GM23338 (cell line): ENCODE results near the gene PIGH. TPM values are rescaled to one million over a fixed set of nuclear protein-coding genes. Genes with fewer than 3 reads are reported as not detected.

Source experiments
- ATAC-seq: fragments of 200-7000 bp; cut with Tn5 transposase; 3 replicates; pipeline ENCODE4 v1.9.1; 2020
- DNase-seq: peaks from one replicate; pipeline ENCODE4 v3.0.0-alpha.2; 2015; ENCODE audit warnings: low spot score
- H2AFZ ChIP-seq: fragments of 200-600 bp; sonication (generic); 2 replicates; pipeline ENCODE4 v1.8.0; 2016; ENCODE audit warnings: antibody characterized with exemption, mild to moderate bottlenecking, moderate library complexity
- H3F3A ChIP-seq: fragments of 200-600 bp; sonication (generic); replicated peaks from 2 replicates; pipeline ENCODE4 v1.8.0; 2017; ENCODE audit warnings: antibody characterized with exemption, mixed run types, low read depth
- H3K27ac ChIP-seq: fragments of 200-600 bp; sonication (generic); 2 replicates; pipeline ENCODE4 v1.6.1; 2016; ENCODE audit warnings: low read depth
- H3K27me3 ChIP-seq: fragments of 200-600 bp; sonication (generic); 2 replicates; pipeline ENCODE4 v1.8.0; 2016; ENCODE audit warnings: mild to moderate bottlenecking, mixed run types, moderate library complexity; ENCODE audit not compliant: insufficient read depth
- H3K36me3 ChIP-seq: fragments of 200-600 bp; sonication (generic); 2 replicates; pipeline ENCODE4 v1.8.0; 2016; ENCODE audit warnings: mild to moderate bottlenecking; ENCODE audit not compliant: insufficient read depth
- H3K4me1 ChIP-seq: fragments of 200-600 bp; sonication (generic); 2 replicates; pipeline ENCODE4 v1.8.0; 2016; ENCODE audit warnings: mild to moderate bottlenecking, moderate library complexity; ENCODE audit not compliant: insufficient read depth
- H3K4me2 ChIP-seq: fragments of 200-600 bp; sonication (generic); 2 replicates; pipeline ENCODE4 v1.7.1; 2017; ENCODE audit warnings: mixed run types
- H3K4me3 ChIP-seq: fragments of 200-600 bp; sonication (generic); 2 replicates; pipeline ENCODE4 v1.6.1; 2016; ENCODE audit warnings: mixed run types
- H3K79me2 ChIP-seq: fragments of 200-600 bp; sonication (generic); replicated peaks from 2 replicates; pipeline ENCODE4 v1.8.0; 2017; ENCODE audit warnings: mild to moderate bottlenecking; ENCODE audit not compliant: insufficient read depth
- H3K9me2 ChIP-seq: fragments of 200-600 bp; sonication (generic); 2 replicates; pipeline ENCODE4 v1.8.0; 2017; ENCODE audit not compliant: insufficient read depth
- H4K20me1 ChIP-seq: fragments of 200-600 bp; sonication (generic); replicated peaks from 2 replicates; pipeline ENCODE4 v1.8.0; 2017; ENCODE audit warnings: mild to moderate bottlenecking; ENCODE audit not compliant: insufficient read depth
- H3K27ac Mint-ChIP-seq: 2 replicates; pipeline ENCODE4 v1.8.0; 2020; ENCODE audit warnings: inconsistent platforms, mild to moderate bottlenecking, moderate library complexity, mixed read lengths
- H3K27me3 Mint-ChIP-seq: 3 replicates; pipeline ENCODE4 v1.8.0; 2022; ENCODE audit warnings: low read depth, mild to moderate bottlenecking, moderate library complexity, mixed read lengths, inconsistent platforms; ENCODE audit not compliant: insufficient read depth, poor library complexity
- H3K36me3 Mint-ChIP-seq: 3 replicates; pipeline ENCODE4 v1.8.0; 2021; ENCODE audit warnings: low read depth, mild to moderate bottlenecking, inconsistent platforms, moderate library complexity, mixed read lengths
- H3K4me1 Mint-ChIP-seq: 3 replicates; pipeline ENCODE4 v1.8.0; 2020; ENCODE audit warnings: mild to moderate bottlenecking, inconsistent platforms, mixed read lengths
- H3K4me3 Mint-ChIP-seq: 3 replicates; pipeline ENCODE4 v1.8.0; 2021; ENCODE audit warnings: moderate library complexity, mild to moderate bottlenecking, inconsistent platforms, mixed read lengths
- H3K9me3 Mint-ChIP-seq: 3 replicates; pipeline ENCODE4 v1.8.0; 2020; ENCODE audit warnings: moderate library complexity, mild to moderate bottlenecking, inconsistent platforms, mixed read lengths
- ETS1 ChIP-seq: IDR thresholded peaks from 2 replicates; pipeline ENCODE4 v1.6.1; 2016; ENCODE audit warnings: antibody characterized with exemption
- EZH2 ChIP-seq: fragments of 200-600 bp; sonication (generic); IDR thresholded peaks from one replicate; pipeline ENCODE4 v1.8.0; 2017; ENCODE audit warnings: antibody characterized with exemption, mild to moderate bottlenecking, low read depth; ENCODE audit not compliant: unreplicated experiment
- JUNB ChIP-seq: IDR thresholded peaks from one replicate; pipeline ENCODE4 v1.6.1; 2016; ENCODE audit warnings: antibody characterized with exemption; ENCODE audit not compliant: unreplicated experiment
- NANOG ChIP-seq: IDR thresholded peaks from 2 replicates; pipeline ENCODE4 v1.6.1; 2016; ENCODE audit warnings: antibody characterized with exemption, borderline replicate concordance
- POLR2AphosphoS5 ChIP-seq: IDR thresholded peaks from 2 replicates; pipeline ENCODE4 v1.6.1; 2016; ENCODE audit warnings: antibody characterized with exemption, low read depth
- REST ChIP-seq: IDR thresholded peaks from one replicate; pipeline ENCODE4 v1.6.1; 2018; ENCODE audit warnings: antibody characterized with exemption; ENCODE audit not compliant: unreplicated experiment
- STAT1 ChIP-seq: IDR thresholded peaks from one replicate; pipeline ENCODE4 v1.6.1; 2016; ENCODE audit warnings: antibody characterized with exemption; ENCODE audit not compliant: unreplicated experiment
- ZNF114 ChIP-seq: fragments of 250-450 bp; sonication (Bioruptor Pico); IDR thresholded peaks from 2 replicates; pipeline ENCODE4 v1.5.0; 2020; ENCODE audit warnings: mild to moderate bottlenecking, moderate library complexity
- ZNF331 ChIP-seq: fragments of 250-450 bp; sonication (Bioruptor Pico); IDR thresholded peaks from 2 replicates; pipeline ENCODE4 v1.5.0; 2020; ENCODE audit warnings: low read depth, mild to moderate bottlenecking, moderate library complexity
- ZNF462 ChIP-seq: fragments of 250-450 bp; sonication (Bioruptor Pico); IDR thresholded peaks from 2 replicates; pipeline ENCODE4 v1.5.0; 2020; ENCODE audit warnings: mild to moderate bottlenecking, moderate library complexity
- polyA plus RNA-seq: library from polyadenylated mRNA; unstranded; fragments of >200 nt; fragmentation: Nextera tagmentation; extraction: Ambion mirVana; gene quantifications from 2 replicates; pipeline ENCODE4 v1.2.1, GENCODE V29; 2016
- total RNA-seq: library from RNA; depleted of rRNA; stranded (reverse); fragments of >200 nt; shearing (Covaris generic); gene quantifications from 2 replicates; pipeline ENCODE4 v1.2.3, GENCODE V29; 2014

The PIGH gene
- total and polyA plus RNA-seq, 2 experiments from 2014 or later = 8.7 to 9.3 TPM

GRCh38 chr14:67644428-67644827 is 44.4 kb upstream of the PIGH start:
- TF ChIP-seq ZNF462 (CRISPR knock-in tag) (no peak), JUNB (no peak), ZNF114 (CRISPR knock-in tag) (no peak), ZNF331 (CRISPR knock-in tag) (no peak), ETS1 (no peak)
- peaks cover 3% of the 10 kb centered on the region for H3K27me3 Mint-ChIP-seq
- Histone ChIP-seq H3K27ac (no peak overlapping the region), H3K4me2 (no peak overlapping the region), H3K4me3 (no peak overlapping the region), H3K27me3 (no peaks in the 10 kb centered on the region), H3K9me2 (no peaks in the 10 kb centered on the region), H3F3A (no peaks in the 10 kb centered on the region), H2AFZ (no peak overlapping the region), H4K20me1 (peaks cover 24% of the 10 kb centered on the region), H3K79me2 (no peaks in the 10 kb centered on the region), H3K4me1 (no peaks in the 10 kb centered on the region), H3K36me3 (peaks cover 24% of the 10 kb centered on the region)
- no peak overlapping the region for H3K4me3 Mint-ChIP-seq
- DNase-seq (no peak), ATAC-seq (no peak)
- no peaks in the 10 kb centered on the region for H3K4me1 Mint-ChIP-seq
- H3K9me3 Mint-ChIP-seq = no peaks in the 10 kb centered on the region
- no peak overlapping the region for H3K27ac Mint-ChIP-seq
- H3K36me3 Mint-ChIP-seq = peaks cover 18% of the 10 kb centered on the region

- Mint-ChIP-seq H3K4me3 (no peak overlapping the region), H3K4me1 (no peaks in the 10 kb centered on the region), H3K27me3 (peaks cover 3% of the 10 kb centered on the region), H3K27ac (no peak overlapping the region), H3K9me3 (no peaks in the 10 kb centered on the region), H3K36me3 (peaks cover 13% of the 10 kb centered on the region; the same call in 2 of the 3 replicates)
- no peaks in the 10 kb centered on the region for H3K9me2 ChIP-seq
- no peaks in the 10 kb centered on the region for H3K79me2 ChIP-seq
- H4K20me1 ChIP-seq = peaks cover 24% of the 10 kb centered on the region
- no peaks in the 10 kb centered on the region for H3K27me3 ChIP-seq
- peaks cover 17% of the 10 kb centered on the region for H3K36me3 ChIP-seq
- H3K27ac ChIP-seq = no peak overlapping the region
- DNase-seq = no peak
- H3K4me3 ChIP-seq = no peak overlapping the region
- H3F3A ChIP-seq = no peaks in the 10 kb centered on the region
- no peak for ATAC-seq
- H3K4me2 ChIP-seq = no peak overlapping the region
- no peak overlapping the region for H2AFZ ChIP-seq
- H3K4me1 ChIP-seq = no peaks in the 10 kb centered on the region
- no peak for TF ChIP-seq REST
- no peak for TF ChIP-seq ETS1
- TF ChIP-seq NANOG = no peak
- no peak for TF ChIP-seq STAT1
- no peak for TF ChIP-seq POLR2AphosphoS5
- no peak for TF ChIP-seq EZH2
Observed at GRCh38 chr14:67643713-67644112, 43.6 kb upstream of the PIGH start.
